Panc1 (cell line): ENCODE measurements around the gene SCUBE3. TPM values are rescaled to one million over a fixed set of nuclear protein-coding genes. Genes with fewer than 3 reads are reported as not detected.

Experiments
- ATAC-seq: fragments of 200-7000 bp; cut with Tn5 transposase; 2 replicates; pipeline ENCODE4 v1.9.1; 2020; ENCODE audit warnings: mild to moderate bottlenecking, moderate library complexity
- BruUV-seq: library from RNA; stranded (reverse); fragments of 400-500 nt; replicated peaks from 2 replicates; lab custom pipeline; 2021; lab: Mats Ljungman, UMichigan
- CTCF ChIA-PET: fragments of 300-600 bp; sonication (Branson Sonifier 250); formaldehyde crosslinking; loops from one replicate; lab custom pipeline; 2022; ENCODE audit warnings: antibody characterized with exemption; lab: Charles Lee
- POLR2A ChIA-PET: fragments of 300-600 bp; sonication (Branson Sonifier 250); formaldehyde crosslinking; loops from one replicate; lab custom pipeline; 2022; ENCODE audit warnings: antibody characterized with exemption; lab: Charles Lee
- DNase-seq: peaks from one replicate; pipeline ENCODE4 v3.0.0-alpha.2; 2010; ENCODE audit warnings: low read depth, low spot score
- H3K27ac ChIP-seq: 2 replicates; pipeline ENCODE4 v1.5.1; 2011; ENCODE audit warnings: mild to moderate bottlenecking, low read length, inconsistent platforms
- H3K27me3 ChIP-seq: fragments of 200-500 bp; sonication (Bioruptor generic); 2 replicates; pipeline ENCODE4 v1.6.0; 2014; ENCODE audit warnings: low read length, inconsistent platforms; ENCODE audit not compliant: control insufficient read depth, insufficient read depth
- H3K36me3 ChIP-seq: fragments of 200-500 bp; sonication (Bioruptor generic); 2 replicates; pipeline ENCODE4 v1.5.1; 2014; ENCODE audit warnings: inconsistent platforms, mild to moderate bottlenecking, low read length, moderate library complexity; ENCODE audit not compliant: control insufficient read depth, insufficient read depth
- H3K4me1 ChIP-seq: 2 replicates; pipeline ENCODE4 v1.5.1; 2011; ENCODE audit warnings: inconsistent platforms, mild to moderate bottlenecking, low read length, moderate library complexity; ENCODE audit not compliant: control insufficient read depth, insufficient read depth
- H3K4me3 ChIP-seq, 2 experiments: 2 replicates each; pipeline ENCODE4 v1.5.1; 2011 to 2012; ENCODE audit warnings: low read depth in 2 of 2, low read length in 2 of 2, mild to moderate bottlenecking in 2 of 2, inconsistent platforms in 1 of 2, moderate library complexity in 1 of 2
- H3K9me3 ChIP-seq: fragments of 200-500 bp; sonication (Bioruptor generic); 2 replicates; pipeline ENCODE4 v1.5.1; 2014; ENCODE audit warnings: low read depth, mild to moderate bottlenecking, inconsistent platforms, low read length, moderate library complexity; ENCODE audit not compliant: control insufficient read depth, insufficient read depth
- POLR2AphosphoS5 ChIP-seq: IDR thresholded peaks from 2 replicates; pipeline ENCODE4 v1.6.1; 2012; ENCODE audit warnings: mild to moderate bottlenecking, low read depth, low read length, moderate library complexity
- SIN3A ChIP-seq: IDR thresholded peaks from 2 replicates; pipeline ENCODE4 v1.6.1; 2012; ENCODE audit warnings: low read depth, mild to moderate bottlenecking, low read length, moderate library complexity, borderline replicate concordance; ENCODE audit not compliant: insufficient read depth
- TCF7L2 ChIP-seq: IDR thresholded peaks from 2 replicates; pipeline ENCODE4 v1.6.1; 2011; ENCODE audit warnings: mild to moderate bottlenecking, low read depth, low read length, inconsistent platforms
- in situ Hi-C: cut with HindIII; loops from 2 replicates; pipeline ENCODE4 v1.10.0; 2016; ENCODE audit warnings: low sequenced_read_pairs, low pct_unique_long_range_greater_than_20kb
- intact Hi-C: fragments of 100-400 bp; cut with micrococcal nuclease; formaldehyde crosslinking; loops from one replicate; pipeline ENCODE4 v1.10.0; 2022; ENCODE audit not compliant: unreplicated experiment
- total RNA-seq: library from RNA; stranded (reverse); gene quantifications from one replicate; pipeline ENCODE4 v1.2.1, GENCODE V29; 2021; ENCODE audit not compliant: unreplicated experiment
- TF ChIP-seq, protein P1 (sequence below): fragments of 450-650 bp; IDR thresholded peaks from 2 replicates; pipeline ENCODE4 v1.5.1; 2017; ENCODE audit warnings: mild to moderate bottlenecking
- TF ChIP-seq, protein P2 (sequence below), 2 experiments: IDR thresholded peaks; 2 replicates each; pipeline ENCODE4 v1.6.1; 2011 to 2012; ENCODE audit warnings: low read depth in 2 of 2, control low read depth in 1 of 2, low read length in 1 of 2, mild to moderate bottlenecking in 1 of 2, moderate library complexity in 1 of 2; ENCODE audit not compliant: insufficient read depth in 1 of 2

SCUBE3 gene
- total RNA-seq, 1 experiment from 2014 or later, result 1.6 TPM

DNA sequence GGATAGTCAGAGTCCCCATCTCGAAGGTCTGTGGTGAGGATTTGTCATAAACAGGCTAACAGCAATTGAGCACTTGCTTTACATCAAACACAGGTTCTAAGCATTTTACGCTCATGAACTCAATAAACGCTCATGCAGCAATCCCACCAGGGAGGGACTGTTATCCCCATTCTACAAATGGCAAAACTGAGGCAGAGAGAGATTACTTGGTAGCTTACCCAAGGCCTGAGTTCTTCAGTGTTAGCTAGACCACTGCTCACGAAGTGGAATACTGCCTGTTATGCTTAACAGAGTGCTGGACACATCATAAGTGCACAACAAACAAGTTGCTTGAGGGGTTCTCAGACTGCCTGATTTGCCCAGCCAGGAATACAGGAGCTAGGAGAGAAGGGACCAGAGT is 48.9 kb upstream of the SCUBE3 start:
- H3K27me3 ChIP-seq, result no peaks in the 10 kb centered on the region
- TF ChIP-seq TCF7L2 (no peak), SIN3A (no peak)
- TF ChIP-seq, protein P1, sequence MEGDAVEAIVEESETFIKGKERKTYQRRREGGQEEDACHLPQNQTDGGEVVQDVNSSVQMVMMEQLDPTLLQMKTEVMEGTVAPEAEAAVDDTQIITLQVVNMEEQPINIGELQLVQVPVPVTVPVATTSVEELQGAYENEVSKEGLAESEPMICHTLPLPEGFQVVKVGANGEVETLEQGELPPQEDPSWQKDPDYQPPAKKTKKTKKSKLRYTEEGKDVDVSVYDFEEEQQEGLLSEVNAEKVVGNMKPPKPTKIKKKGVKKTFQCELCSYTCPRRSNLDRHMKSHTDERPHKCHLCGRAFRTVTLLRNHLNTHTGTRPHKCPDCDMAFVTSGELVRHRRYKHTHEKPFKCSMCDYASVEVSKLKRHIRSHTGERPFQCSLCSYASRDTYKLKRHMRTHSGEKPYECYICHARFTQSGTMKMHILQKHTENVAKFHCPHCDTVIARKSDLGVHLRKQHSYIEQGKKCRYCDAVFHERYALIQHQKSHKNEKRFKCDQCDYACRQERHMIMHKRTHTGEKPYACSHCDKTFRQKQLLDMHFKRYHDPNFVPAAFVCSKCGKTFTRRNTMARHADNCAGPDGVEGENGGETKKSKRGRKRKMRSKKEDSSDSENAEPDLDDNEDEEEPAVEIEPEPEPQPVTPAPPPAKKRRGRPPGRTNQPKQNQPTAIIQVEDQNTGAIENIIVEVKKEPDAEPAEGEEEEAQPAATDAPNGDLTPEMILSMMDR, result no peak
- peaks cover 7% of the 10 kb centered on the region; the same call in 1 of the 2 replicates for H3K4me1 ChIP-seq
- ATAC-seq (peak; percentile 19), DNase-seq (no peak)
- peak overlapping the region; percentile 36; the same call in 1 of the 2 replicates for H3K27ac ChIP-seq
- intact Hi-C loops, result no loop called here
- in situ Hi-C loops, result no loop called here
- H3K36me3 ChIP-seq, result no peaks in the 10 kb centered on the region
- no TSS peak for BruUV-seq
- no peaks in the 10 kb centered on the region for H3K9me3 ChIP-seq
- ChIA-PET POLR2A (interaction anchor here (1.0 kb wide), 1 partner anchor 13 kb away, joined by 23 read pairs; no protein-coding TSS in a partner anchor), CTCF (no interaction called here)
- H3K4me3 ChIP-seq, result no peak overlapping the region

DNA sequence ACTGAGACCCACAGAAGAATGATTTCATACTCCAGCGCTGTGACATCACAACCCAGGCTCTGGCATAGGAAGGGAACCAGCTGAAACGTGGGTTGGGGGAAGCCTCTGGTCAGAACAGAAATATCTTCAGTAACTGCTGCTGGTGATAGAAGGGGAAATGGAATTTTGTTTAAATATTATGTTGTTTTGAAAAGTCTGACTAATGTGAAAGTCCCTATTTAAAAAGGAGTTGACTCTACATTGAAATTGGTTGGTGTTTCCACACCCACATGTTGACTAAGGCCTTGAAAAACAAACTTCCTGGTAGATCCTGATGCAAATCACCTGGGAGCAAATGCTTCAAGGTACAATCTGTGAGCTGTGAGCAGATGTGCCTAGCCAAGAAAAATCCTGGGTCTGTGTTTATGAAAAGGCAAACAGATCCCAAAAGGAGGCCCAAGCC is 48.1 kb upstream of the SCUBE3 start:
- Histone ChIP-seq H3K4me3 (no peak overlapping the region), H3K4me1 (peaks cover 7% of the 10 kb centered on the region; the same call in 1 of the 2 replicates), H3K27ac (peak overlapping the region; percentile 53), H3K27me3 (no peaks in the 10 kb centered on the region), H3K9me3 (no peaks in the 10 kb centered on the region), H3K36me3 (no peaks in the 10 kb centered on the region)
- ATAC-seq (peak; percentile 84), DNase-seq (peak; percentile 27)
- BruUV-seq, result no TSS peak
- intact Hi-C loops, result no loop called here
- in situ Hi-C loops, result no loop called here
- CTCF ChIA-PET, result no interaction called here
- POLR2A ChIA-PET, result no interaction called here
- TF ChIP-seq, protein P2, sequence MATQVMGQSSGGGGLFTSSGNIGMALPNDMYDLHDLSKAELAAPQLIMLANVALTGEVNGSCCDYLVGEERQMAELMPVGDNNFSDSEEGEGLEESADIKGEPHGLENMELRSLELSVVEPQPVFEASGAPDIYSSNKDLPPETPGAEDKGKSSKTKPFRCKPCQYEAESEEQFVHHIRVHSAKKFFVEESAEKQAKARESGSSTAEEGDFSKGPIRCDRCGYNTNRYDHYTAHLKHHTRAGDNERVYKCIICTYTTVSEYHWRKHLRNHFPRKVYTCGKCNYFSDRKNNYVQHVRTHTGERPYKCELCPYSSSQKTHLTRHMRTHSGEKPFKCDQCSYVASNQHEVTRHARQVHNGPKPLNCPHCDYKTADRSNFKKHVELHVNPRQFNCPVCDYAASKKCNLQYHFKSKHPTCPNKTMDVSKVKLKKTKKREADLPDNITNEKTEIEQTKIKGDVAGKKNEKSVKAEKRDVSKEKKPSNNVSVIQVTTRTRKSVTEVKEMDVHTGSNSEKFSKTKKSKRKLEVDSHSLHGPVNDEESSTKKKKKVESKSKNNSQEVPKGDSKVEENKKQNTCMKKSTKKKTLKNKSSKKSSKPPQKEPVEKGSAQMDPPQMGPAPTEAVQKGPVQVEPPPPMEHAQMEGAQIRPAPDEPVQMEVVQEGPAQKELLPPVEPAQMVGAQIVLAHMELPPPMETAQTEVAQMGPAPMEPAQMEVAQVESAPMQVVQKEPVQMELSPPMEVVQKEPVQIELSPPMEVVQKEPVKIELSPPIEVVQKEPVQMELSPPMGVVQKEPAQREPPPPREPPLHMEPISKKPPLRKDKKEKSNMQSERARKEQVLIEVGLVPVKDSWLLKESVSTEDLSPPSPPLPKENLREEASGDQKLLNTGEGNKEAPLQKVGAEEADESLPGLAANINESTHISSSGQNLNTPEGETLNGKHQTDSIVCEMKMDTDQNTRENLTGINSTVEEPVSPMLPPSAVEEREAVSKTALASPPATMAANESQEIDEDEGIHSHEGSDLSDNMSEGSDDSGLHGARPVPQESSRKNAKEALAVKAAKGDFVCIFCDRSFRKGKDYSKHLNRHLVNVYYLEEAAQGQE (IDR thresholded peaks at IDR 0.05; ENCODE audit: insufficient read depth in 1 of 2, low read depth in 2 of 2, low read length in 1 of 2), result no peak
- TF ChIP-seq SIN3A, result no peak
- TF ChIP-seq POLR2AphosphoS5, result peak; percentile 45; the same call in 1 of the 2 replicates
- no peak for TF ChIP-seq TCF7L2
- TF ChIP-seq, protein P1, result no peak
